ENCODE measurements around the gene MYLK.

MYLK gene

GRCh38 chr3:123568034-123568433, 316.1 kb downstream of the MYLK start:
- TF ChIP-seq CTCF (IDR thresholded peaks at IDR 0.05; ENCODE audit: extremely low read depth, insufficient read depth, missing control alignments): no peak
- in situ Hi-C loops (cut with MboI; ENCODE audit: low pct_unique_long_range_greater_than_20kb, low sequenced_read_pairs, unreplicated experiment): loop anchor here (25.0 kb wide), 1 partner anchor 231 kb away; no protein-coding TSS in a partner anchor
- no peak for DNase-seq (ENCODE audit: low spot score)

DNA sequence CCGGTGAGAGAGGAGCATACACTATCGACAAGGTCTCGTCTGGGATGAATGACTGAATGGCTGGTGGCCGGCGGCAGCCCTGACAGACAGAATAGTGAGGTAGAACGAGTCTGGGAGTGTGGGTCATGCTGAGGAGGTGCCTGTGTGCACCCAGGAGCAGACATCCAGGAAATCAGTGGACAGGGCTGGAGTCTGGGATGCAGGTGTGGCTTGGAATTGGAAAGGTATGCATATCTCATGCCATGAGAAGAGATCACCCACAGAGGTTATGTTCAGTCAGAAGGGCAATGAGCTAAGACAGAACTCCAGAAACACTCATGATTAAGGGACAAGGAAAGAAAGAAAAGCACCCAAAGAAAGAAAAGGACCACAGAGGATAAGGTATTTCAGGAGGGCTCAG, 320.1 kb downstream of the MYLK start:
- in situ Hi-C loops (cut with MboI; ENCODE audit: low pct_unique_long_range_greater_than_20kb, low sequenced_read_pairs, unreplicated experiment): loop anchor here (25.0 kb wide), 1 partner anchor 227 kb away; no protein-coding TSS in a partner anchor
- no peak for TF ChIP-seq CTCF (IDR thresholded peaks at IDR 0.05; ENCODE audit: extremely low read depth, insufficient read depth, missing control alignments)

DNA sequence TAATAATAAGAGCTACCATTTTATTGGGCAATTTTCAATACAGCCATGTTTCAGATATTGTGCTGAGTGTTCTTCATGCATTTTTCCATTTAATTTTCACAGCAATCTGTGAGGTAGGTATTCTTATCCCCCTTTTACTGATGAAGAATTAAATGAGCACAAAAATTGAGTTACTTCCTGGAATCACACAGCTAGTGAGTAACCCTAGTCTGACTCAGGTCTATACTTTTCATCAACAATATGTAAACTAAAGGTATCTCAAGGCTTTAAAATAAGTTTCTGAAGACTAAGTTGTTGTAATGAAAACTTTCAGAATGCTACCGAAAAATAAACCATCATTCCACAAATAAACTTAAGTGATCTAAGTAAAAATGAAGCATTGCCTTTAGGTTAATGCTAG, 321.6 kb downstream of the MYLK start:
- no peak for TF ChIP-seq CTCF (IDR thresholded peaks at IDR 0.05; ENCODE audit: extremely low read depth, insufficient read depth, missing control alignments)
- in situ Hi-C loops (cut with MboI; ENCODE audit: low pct_unique_long_range_greater_than_20kb, low sequenced_read_pairs, unreplicated experiment): loop anchor here (25.0 kb wide), 1 partner anchor 225 kb away; no protein-coding TSS in a partner anchor
- DNase-seq (ENCODE audit: low spot score): no peak

More for the DNA sequence above, 320.1 kb downstream of the MYLK start:
- DNase-seq (ENCODE audit: low spot score): no peak

DNA sequence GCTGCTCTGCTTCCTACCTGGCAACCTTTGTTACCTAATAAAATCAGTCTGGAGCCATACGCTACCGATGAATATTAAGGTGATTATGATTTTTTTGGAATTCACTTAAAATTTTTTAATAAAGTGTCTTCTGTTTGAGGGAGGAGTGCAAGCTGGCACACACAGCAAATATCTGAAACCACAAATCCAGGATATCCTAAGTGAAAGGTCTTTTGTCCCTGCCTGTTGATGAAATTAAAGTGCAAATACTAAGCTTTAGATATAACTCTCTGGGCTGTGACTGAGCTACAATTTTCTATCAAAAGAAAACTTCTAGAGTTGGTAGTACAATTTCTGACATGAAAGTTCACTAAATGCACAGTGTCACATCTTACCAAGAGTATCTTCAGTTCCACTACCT, 322.9 kb downstream of the MYLK start:
- in situ Hi-C loops (cut with MboI; ENCODE audit: low pct_unique_long_range_greater_than_20kb, low sequenced_read_pairs, unreplicated experiment): loop anchor here (25.0 kb wide), 1 partner anchor 224 kb away; no protein-coding TSS in a partner anchor
- no peak for TF ChIP-seq CTCF (IDR thresholded peaks at IDR 0.05; ENCODE audit: extremely low read depth, insufficient read depth, missing control alignments)
- DNase-seq (ENCODE audit: low spot score): no peak

All from GM13977 (cell line).